A673 (cell line): Measurements from ENCODE around the gene TEKT2. TPM values are rescaled to one million over a fixed set of nuclear protein-coding genes. Genes with fewer than 3 reads are reported as not detected.

Experiments used
- BruUV-seq: library from RNA; stranded (reverse); fragments of 400-500 nt; replicated peaks from 2 replicates; lab custom pipeline; 2021; lab: Mats Ljungman, UMichigan
- CTCF ChIA-PET: fragments of 300-600 bp; sonication (Branson Sonifier 250); formaldehyde crosslinking; loops from one replicate; lab custom pipeline; 2022; ENCODE audit warnings: antibody characterized with exemption; lab: Charles Lee
- POLR2A ChIA-PET: fragments of 300-600 bp; sonication (Branson Sonifier 250); formaldehyde crosslinking; loops from one replicate; lab custom pipeline; 2022; ENCODE audit warnings: antibody characterized with exemption; ENCODE audit not compliant: low non-redundant PET; lab: Charles Lee
- DNase-seq: peaks from one replicate; pipeline ENCODE4 v3.0.0-alpha.2; 2015; ENCODE audit warnings: low spot score
- H3K27ac ChIP-seq: fragments of 200-600 bp; sonication (generic); 2 replicates; pipeline ENCODE4 v1.5.1; 2016; ENCODE audit warnings: mixed run types, low read depth, mild to moderate bottlenecking, mixed read lengths, antibody characterized with exemption, low read length; ENCODE audit not compliant: poor library complexity, severe bottlenecking
- H3K27me3 ChIP-seq: fragments of 200-600 bp; sonication (generic); replicated peaks from 2 replicates; pipeline ENCODE4 v1.6.1; 2017; ENCODE audit warnings: mixed run types, low read depth, mild to moderate bottlenecking, mixed read lengths, antibody characterized with exemption, low read length; ENCODE audit not compliant: insufficient read depth, poor library complexity
- H3K36me3 ChIP-seq: fragments of 200-600 bp; sonication (generic); 2 replicates; pipeline ENCODE4 v1.6.1; 2016; ENCODE audit warnings: mixed run types, mild to moderate bottlenecking, mixed read lengths, antibody characterized with exemption, low read length; ENCODE audit not compliant: insufficient read depth, poor library complexity, severe bottlenecking
- H3K4me1 ChIP-seq: fragments of 200-600 bp; sonication (generic); 2 replicates; pipeline ENCODE4 v1.6.1; 2017; ENCODE audit warnings: mixed run types, mild to moderate bottlenecking, mixed read lengths, antibody characterized with exemption, low read length; ENCODE audit not compliant: insufficient read depth, poor library complexity, severe bottlenecking
- H3K4me3 ChIP-seq: fragments of 200-600 bp; sonication (generic); 2 replicates; pipeline ENCODE4 v1.5.1; 2016; ENCODE audit warnings: low read depth, mixed run types, mild to moderate bottlenecking, mixed read lengths, low read length; ENCODE audit not compliant: poor library complexity, severe bottlenecking
- H3K9me3 ChIP-seq: fragments of 200-600 bp; sonication (generic); 2 replicates; pipeline ENCODE4 v1.6.1; 2016; ENCODE audit warnings: mixed run types, low read depth, mild to moderate bottlenecking, mixed read lengths, antibody characterized with exemption, low read length; ENCODE audit not compliant: poor library complexity, severe bottlenecking
- CTCF ChIP-seq: fragments of 300-800, 200-600 bp; sonication (generic); conservative IDR thresholded peaks from 2 replicates; pipeline ENCODE4 v1.5.1; 2017; ENCODE audit warnings: low read depth, mild to moderate bottlenecking, antibody characterized with exemption, low read length, moderate library complexity, mixed read lengths
- EZH2 ChIP-seq: fragments of 200-600 bp; sonication (generic); IDR thresholded peaks from 2 replicates; pipeline ENCODE4 v1.6.1; 2017; ENCODE audit warnings: borderline replicate concordance, low read depth, mild to moderate bottlenecking, mixed read lengths, antibody characterized with exemption, low read length; ENCODE audit not compliant: poor library complexity, severe bottlenecking
- intact Hi-C: fragments of 100-400 bp; cut with micrococcal nuclease; formaldehyde crosslinking; loops from one replicate; pipeline ENCODE4 v1.10.0; 2022; ENCODE audit not compliant: unreplicated experiment
- total RNA-seq: library from RNA; stranded (reverse); gene quantifications from 2 replicates; pipeline ENCODE4 v1.2.3, GENCODE V29; 2021

TEKT2 gene
- total RNA-seq, 1 experiment from 2014 or later = 2.8 TPM

GRCh38 chr1:36100376-36100775 is 16.5 kb downstream of the TEKT2 start:
- H3K36me3 ChIP-seq = peaks cover 9% of the 10 kb centered on the region
- no peak overlapping the region for H3K4me3 ChIP-seq
- H3K9me3 ChIP-seq = no peaks in the 10 kb centered on the region
- CTCF ChIA-PET = interaction anchor here (0.6 kb wide), 1 partner anchor 87 kb away, joined by 3 read pairs; no protein-coding TSS in a partner anchor
- no peak for TF ChIP-seq CTCF
- TF ChIP-seq EZH2 = no peak
- H3K27me3 ChIP-seq = no peaks in the 10 kb centered on the region
- POLR2A ChIA-PET = no interaction called here
- BruUV-seq = no TSS peak
- peaks cover 7% of the 10 kb centered on the region for H3K4me1 ChIP-seq
- no peak for DNase-seq
- intact Hi-C loops = no loop called here
- no peak overlapping the region for H3K27ac ChIP-seq

- POLR2A ChIA-PET = no interaction called here
- TF ChIP-seq CTCF (no peak), EZH2 (no peak)
- Histone ChIP-seq H3K4me3 (no peak overlapping the region), H3K4me1 (no peaks in the 10 kb centered on the region), H3K36me3 (no peaks in the 10 kb centered on the region), H3K9me3 (no peaks in the 10 kb centered on the region), H3K27me3 (no peaks in the 10 kb centered on the region), H3K27ac (no peak overlapping the region)
- CTCF ChIA-PET = interaction anchor here (0.6 kb wide), 1 partner anchor 182 kb away, joined by 6 read pairs; no protein-coding TSS in a partner anchor
- intact Hi-C loops = no loop called here
- DNase-seq = no peak
- no TSS peak for BruUV-seq
These were observed 17.7 kb downstream of the TEKT2 start for GRCh38 chr1:36101546-36101945.

GRCh38 chr1:36106269-36106668 is 22.4 kb downstream of the TEKT2 start:
- H3K9me3 ChIP-seq = no peaks in the 10 kb centered on the region
- POLR2A ChIA-PET = interaction anchor here (0.6 kb wide), 1 partner anchor 143 kb away, joined by 7 read pairs; no protein-coding TSS in a partner anchor
- CTCF ChIA-PET = no interaction called here
- no peak for TF ChIP-seq CTCF
- no peak for TF ChIP-seq EZH2
- no TSS peak for BruUV-seq
- DNase-seq = no peak
- intact Hi-C loops = no loop called here
- H3K4me1 ChIP-seq = no peaks in the 10 kb centered on the region
- no peaks in the 10 kb centered on the region for H3K27me3 ChIP-seq
- no peak overlapping the region for H3K27ac ChIP-seq
- no peaks in the 10 kb centered on the region for H3K36me3 ChIP-seq
- no peak overlapping the region for H3K4me3 ChIP-seq
